Measurements from ENCODE around the gene MEFV. TPM values are rescaled to one million over a fixed set of nuclear protein-coding genes. Genes with fewer than 3 reads are reported as not detected.
"Not testable (repeated sequence)": the region's sequence is repeated elsewhere in the genome, so short reads cannot be mapped to it uniquely, and the experiment has no call there.

Gene MEFV
- total and polyA plus RNA-seq, 2 of the 4 experiments (the other 2 are of a cell fraction): not detected

GRCh38 chr16:3197694-3198333 is 58.6 kb downstream of the MEFV start:
- H3K4me3 ChIP-seq (ENCODE audit: insufficient read depth, low read depth, low read length); CTCF ChIA-PET; H4K5ac ChIP-seq (ENCODE audit: low read depth, low read length); dilution Hi-C loops (cut with HindIII; ENCODE audit: low sequenced_read_pairs, unreplicated experiment); H3K18ac ChIP-seq (ENCODE audit: low read depth, low read length); DNase-seq; H2BK5ac ChIP-seq (ENCODE audit: low read depth, low read length, poor library complexity, severe bottlenecking); BruUV-seq (replicated peaks); H4K20me1 ChIP-seq (ENCODE audit: insufficient read depth, low read length); H2BK120ac ChIP-seq (ENCODE audit: low read depth, low read length); H3K27me3 ChIP-seq (ENCODE audit: control insufficient read depth, insufficient read depth, low read length); H3K9me1 ChIP-seq (ENCODE audit: insufficient read depth, low read length); H3K9me3 ChIP-seq (ENCODE audit: control insufficient read depth, insufficient read depth, low read length); H3K27ac ChIP-seq (ENCODE audit: insufficient read depth, low read length); H3K79me1 ChIP-seq (ENCODE audit: low read depth in 1 of 2, low read length in 2 of 2); H3K36me3 ChIP-seq (ENCODE audit: control insufficient read depth, insufficient read depth, low read length); H3K9ac ChIP-seq (ENCODE audit: low read depth, low read length); H3K4me1 ChIP-seq (ENCODE audit: control insufficient read depth, insufficient read depth, low read length); H2AK5ac ChIP-seq (ENCODE audit: low read depth, low read length); H2AFZ ChIP-seq (replicated peaks; ENCODE audit: low read length, poor library complexity); H4K91ac ChIP-seq (ENCODE audit: insufficient read depth, low read depth, low read length); ATAC-seq (ENCODE audit: low read depth); H2BK20ac ChIP-seq (ENCODE audit: low read depth, low read length); H4K8ac ChIP-seq (ENCODE audit: low read depth in 2 of 2, low read length in 2 of 2); in situ Hi-C loops (cut with MboI; ENCODE audit: low sequenced_read_pairs); H3K4me2 ChIP-seq (ENCODE audit: low read depth, low read length); H2AK9ac ChIP-seq (replicated peaks; ENCODE audit: low read depth, low read length, poor library complexity); H3K56ac ChIP-seq (ENCODE audit: extremely low read depth, insufficient read depth, low read length); H3K23ac ChIP-seq (ENCODE audit: low read depth, low read length); H3K14ac ChIP-seq (replicated peaks; ENCODE audit: low read depth, low read length); H3K4ac ChIP-seq (ENCODE audit: low read depth, low read length); intact Hi-C loops (cut with micrococcal nuclease); POLR2A ChIA-PET (ENCODE audit: unreplicated experiment); H2BK15ac ChIP-seq (ENCODE audit: low read depth, low read length): not testable (repeated sequence)
- WGBS, 2 experiments (ENCODE audit: extremely low coverage in 2 of 2, insufficient read length in 1 of 2): no CpG with 5 or more reads among the region's 3 CpGs

All from IMR-90 (cell line).